ENCODE data around the gene MAGEF1. TPM values are rescaled to one million over a fixed set of nuclear protein-coding genes. Genes with fewer than 3 reads are reported as not detected.

The MAGEF1 gene
- total RNA-seq, 1 donor from 2014 or later = 12.9 TPM

- DNase-seq = no peak
Observed at GRCh38 chr3:184724699-184725098, 12.8 kb upstream of the MAGEF1 start.

- no peak for DNase-seq
Observed at GRCh38 chr3:184719709-184720108, 7.8 kb upstream of the MAGEF1 start.

- DNase-seq = no peak
Observed at GRCh38 chr3:184718431-184718830, 6.6 kb upstream of the MAGEF1 start.

GRCh38 chr3:184717399-184717983, 5.6 kb upstream of the MAGEF1 start:
- no peak for DNase-seq

- no peak for DNase-seq
Observed at GRCh38 chr3:184716622-184717398, 4.9 kb upstream of the MAGEF1 start.

- no peak for DNase-seq
Observed at GRCh38 chr3:184715943-184716621, 4.2 kb upstream of the MAGEF1 start.

GRCh38 chr3:184713521-184713920, 1.7 kb upstream of the MAGEF1 start:
- DNase-seq = no peak

- no peak for DNase-seq
Observed at GRCh38 chr3:184713040-184713355, 1.1 kb upstream of the MAGEF1 start.

- no peak for DNase-seq
Observed at GRCh38 chr3:184712248-184713039, 580 bp upstream of the MAGEF1 start.

- DNase-seq = no peak
Observed at GRCh38 chr3:184710870-184711492, 883 bp downstream of the MAGEF1 start.

GRCh38 chr3:184703657-184704056, 8.2 kb downstream of the MAGEF1 start:
- DNase-seq = no peak

- no peak for DNase-seq
Observed at GRCh38 chr3:184700759-184701158, 11.1 kb downstream of the MAGEF1 start.

GRCh38 chr3:184697845-184698244, 14.0 kb downstream of the MAGEF1 start:
- no peak for DNase-seq

GRCh38 chr3:184696697-184697096, 15.2 kb downstream of the MAGEF1 start:
- DNase-seq = no peak

GRCh38 chr3:184694716-184695115, 17.1 kb downstream of the MAGEF1 start:
- no peak for DNase-seq

- no peak for DNase-seq
Observed at GRCh38 chr3:184694133-184694665, 17.7 kb downstream of the MAGEF1 start.

GRCh38 chr3:184693011-184693975, 18.6 kb downstream of the MAGEF1 start:
- DNase-seq = peak; percentile 61

GRCh38 chr3:184691397-184692231, 20.2 kb downstream of the MAGEF1 start:
- DNase-seq = no peak

- no peak for DNase-seq
Observed at GRCh38 chr3:184690192-184690883, 21.5 kb downstream of the MAGEF1 start.

GRCh38 chr3:184688882-184689271, 23.0 kb downstream of the MAGEF1 start:
- no peak for DNase-seq
